GM21367 (cell line): ENCODE results near the gene EFTUD2.
"Not testable (repeated sequence)": the region's sequence is repeated elsewhere in the genome, so short reads cannot be mapped to it uniquely, and the experiment has no call there.

Experiments used
- ATAC-seq: cut with Tn5 transposase; IDR thresholded peaks from one replicate; pipeline ENCODE4 v1.9.1; 2021; ENCODE audit not compliant: unreplicated experiment

EFTUD2 gene

DNA sequence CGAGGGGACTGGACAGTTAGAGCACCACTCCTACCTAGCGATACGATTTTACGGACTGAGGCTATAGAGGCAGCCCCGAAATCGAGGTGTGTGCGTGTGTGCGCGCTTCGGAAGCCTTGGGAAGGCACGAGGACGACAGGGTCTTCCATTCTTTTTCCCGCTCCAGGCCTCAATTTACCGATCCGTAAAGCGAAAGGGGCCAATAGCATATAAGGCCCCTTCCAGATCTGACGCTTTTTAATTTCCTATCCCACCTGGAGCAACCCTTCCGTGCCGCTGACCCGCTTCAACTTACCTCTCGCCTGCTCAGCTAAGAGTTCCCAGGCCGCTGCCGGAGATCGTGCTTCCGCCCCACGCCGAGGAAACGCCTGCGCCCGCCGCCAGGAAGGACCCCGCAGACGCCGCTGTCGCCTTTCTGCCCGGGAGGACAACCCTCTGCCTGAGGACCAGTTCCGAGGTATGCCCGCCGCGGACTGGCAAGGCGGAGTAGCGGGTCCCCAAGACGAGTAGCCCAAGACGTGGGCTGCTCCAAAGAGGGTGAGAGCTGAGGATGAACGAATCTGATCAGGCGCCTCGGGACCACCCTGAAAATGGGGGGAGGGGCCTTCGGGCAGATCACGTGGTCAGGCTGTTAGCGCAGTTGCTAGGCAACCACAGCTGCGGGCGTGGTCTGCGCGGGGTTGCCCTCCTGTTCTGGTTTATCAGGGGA is at the start of gene EFTUD2:
EFTUD2 (minus strand) TSS at position 372 of the 709 bp plus-strand sequence. CDS start 4,924 bp downstream, outside the sequence.
- ATAC-seq, result peak; percentile 54

GRCh38 chr17:44948315-44948795 is 49.1 kb upstream of the EFTUD2 start:
- no peak for ATAC-seq

DNA sequence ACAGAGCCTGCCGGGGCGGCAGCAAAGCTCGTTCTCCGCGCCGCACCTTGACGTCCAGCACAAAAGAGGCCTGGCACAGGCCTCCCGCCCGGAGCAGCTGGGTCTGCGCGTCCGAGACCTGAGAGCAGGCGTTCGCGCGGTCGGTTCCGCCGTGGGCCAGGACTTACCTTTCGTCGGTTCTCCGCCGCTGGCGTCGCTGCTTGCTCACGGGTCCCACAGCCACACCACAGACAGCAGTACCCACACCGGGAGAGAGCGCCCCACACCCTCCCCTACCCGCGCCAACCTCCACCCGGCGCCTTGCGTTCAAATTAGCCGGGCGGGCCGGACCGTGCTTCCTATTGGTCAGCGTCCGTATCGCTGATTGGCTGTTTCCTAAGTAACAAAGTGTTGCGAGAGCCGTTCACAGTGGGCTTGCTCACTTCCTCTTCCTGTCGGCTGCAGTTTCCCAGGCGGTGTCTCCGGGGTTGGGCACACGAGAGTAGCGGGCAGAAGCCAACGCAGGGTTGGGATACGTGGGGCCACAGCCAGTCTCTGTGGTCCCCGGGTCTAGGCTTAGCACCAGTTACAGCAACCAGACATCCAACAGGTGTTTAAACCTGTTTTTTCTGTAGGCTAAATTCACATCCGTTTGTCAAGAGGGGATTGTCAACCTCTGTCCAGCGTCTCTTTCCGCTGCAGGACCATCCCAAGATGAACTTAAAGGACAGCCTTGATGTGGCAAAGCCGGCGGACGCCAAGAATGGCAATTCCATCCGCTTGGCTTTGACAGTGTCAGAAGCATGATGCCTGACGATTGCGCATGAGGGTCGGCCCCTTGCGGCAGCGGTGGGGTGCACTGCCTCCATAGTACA is 48.4 kb upstream of the EFTUD2 start, which contains the start of gene KIF18B:
KIF18B (minus strand) TSS at position 313 of the 854 bp plus-strand sequence. CDS start 11,429 bp downstream, outside the sequence.
- ATAC-seq, result peak; percentile 72

GRCh38 chr17:44945652-44946051 is 46.4 kb upstream of the EFTUD2 start:
- not testable (repeated sequence) for ATAC-seq

- ATAC-seq, result no peak
These were observed 43.2 kb upstream of the EFTUD2 start for GRCh38 chr17:44942456-44942855.

DNA sequence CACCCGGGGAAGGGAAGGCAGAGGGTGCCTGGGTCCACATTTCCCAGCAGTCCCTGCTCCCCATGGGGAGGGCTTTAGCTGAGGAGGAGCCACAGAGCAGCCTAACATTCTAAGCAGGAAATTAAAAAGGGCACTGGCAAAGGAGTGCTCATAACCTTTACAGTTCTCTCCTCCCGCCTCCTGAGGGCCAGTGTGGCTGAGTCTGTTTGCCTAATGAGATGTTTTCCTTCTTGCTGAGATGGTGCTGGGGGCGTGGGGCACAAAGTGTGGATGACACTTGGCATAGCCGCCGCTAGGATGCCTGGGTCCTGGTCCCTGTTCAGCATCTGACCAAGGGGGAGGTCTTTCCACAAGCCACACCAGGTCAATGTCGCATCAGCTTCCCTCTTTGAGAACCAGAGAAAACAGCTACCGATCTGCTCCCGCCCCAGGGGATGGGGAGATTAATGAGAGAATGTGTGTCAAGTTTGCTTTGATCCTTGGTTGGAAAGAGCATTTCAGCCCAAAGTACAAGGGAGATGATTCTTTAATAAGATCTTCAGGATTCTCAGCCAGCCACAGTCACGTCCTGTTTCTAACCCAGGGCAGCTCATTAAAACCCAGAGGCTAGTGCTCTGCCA is 42.6 kb upstream of the EFTUD2 start:
- ATAC-seq, result no peak

DNA sequence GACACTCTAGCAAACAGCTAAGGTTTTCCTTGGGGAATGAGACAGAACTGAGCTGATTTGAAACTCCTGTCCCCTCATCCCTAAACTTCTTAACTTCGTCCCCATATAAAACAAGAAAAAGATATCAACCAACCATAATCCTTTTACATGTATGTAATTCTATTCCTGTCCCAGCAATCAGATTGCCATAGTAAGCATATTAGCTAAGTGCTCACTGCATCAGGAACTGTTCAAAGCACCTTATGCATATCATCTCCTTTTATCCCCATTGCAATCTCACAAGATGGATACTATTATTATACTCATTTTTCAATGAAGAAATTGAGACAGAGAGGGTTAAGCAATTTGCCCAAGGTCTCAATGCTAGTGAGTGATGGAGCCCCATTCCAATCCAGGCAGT is 41.5 kb upstream of the EFTUD2 start:
- ATAC-seq, result no peak

- ATAC-seq, result no peak
These were observed 41.1 kb upstream of the EFTUD2 start for GRCh38 chr17:44940317-44940716.

DNA sequence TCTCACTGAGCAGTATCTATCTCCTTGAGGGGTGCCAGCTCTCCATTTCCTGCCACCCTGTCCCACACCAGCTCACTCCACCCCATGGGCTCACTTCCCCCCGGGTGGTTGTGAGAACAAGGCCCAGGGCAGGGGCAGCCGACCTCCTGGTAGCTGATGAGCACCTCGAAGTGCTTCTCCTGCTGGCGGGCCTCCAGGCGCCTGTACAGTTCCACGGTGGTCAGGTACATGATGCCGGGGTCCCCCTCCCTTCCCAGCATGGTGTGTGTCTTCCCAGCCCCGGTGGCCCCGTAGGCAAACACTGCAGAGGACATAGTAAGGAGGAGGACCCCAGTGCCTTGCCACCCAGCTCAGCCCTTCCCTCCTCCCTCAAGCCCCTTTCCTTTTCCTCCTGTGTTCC is 35.9 kb upstream of the EFTUD2 start:
- no peak for ATAC-seq

GRCh38 chr17:44934745-44935105 is 35.5 kb upstream of the EFTUD2 start:
- ATAC-seq, result no peak

DNA sequence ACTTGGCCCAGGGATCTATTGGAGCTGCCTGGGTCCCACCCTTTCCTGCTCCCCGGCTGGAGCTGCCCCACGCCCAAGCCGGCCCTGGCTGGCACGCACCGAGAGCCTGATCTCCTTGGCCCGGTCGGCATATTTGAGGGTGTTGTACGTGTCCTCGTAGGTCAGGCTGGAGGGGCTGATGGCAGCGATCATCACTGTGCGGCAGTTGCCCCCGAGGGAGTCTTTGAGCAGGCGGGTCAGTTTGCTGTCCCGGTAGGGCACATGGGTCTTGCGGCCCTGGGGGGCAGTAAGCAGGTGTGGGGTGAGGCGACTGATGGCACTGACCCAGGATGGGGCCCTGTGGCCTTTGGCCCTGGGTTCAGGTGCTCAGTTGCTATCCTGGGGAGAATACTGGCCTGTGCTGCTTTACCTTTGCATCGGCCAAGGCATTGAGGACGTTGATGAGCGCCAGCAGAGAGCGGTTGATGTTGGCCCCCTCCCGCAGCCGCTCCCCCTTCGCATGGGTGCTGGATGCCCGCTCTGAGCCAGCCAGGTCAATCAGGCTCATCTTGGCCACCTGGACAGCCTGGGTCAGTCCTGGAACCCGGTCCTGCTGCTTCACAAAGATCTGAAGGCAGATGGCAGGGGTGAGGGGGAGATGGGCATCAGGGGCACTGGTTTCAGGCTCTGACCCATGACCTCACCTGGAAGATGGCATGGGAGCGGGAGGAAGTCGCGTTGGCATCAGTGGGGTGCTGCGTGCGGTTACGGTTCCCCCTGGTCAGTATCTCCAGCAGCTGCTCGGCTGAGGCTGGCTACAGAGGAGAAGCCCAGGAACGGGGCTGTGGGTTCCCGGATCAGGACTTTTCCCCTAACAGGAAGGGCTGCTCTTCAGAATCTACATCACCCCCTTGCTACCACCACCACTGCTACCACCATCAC is 34.8 kb upstream of the EFTUD2 start:
- ATAC-seq, result no peak

DNA sequence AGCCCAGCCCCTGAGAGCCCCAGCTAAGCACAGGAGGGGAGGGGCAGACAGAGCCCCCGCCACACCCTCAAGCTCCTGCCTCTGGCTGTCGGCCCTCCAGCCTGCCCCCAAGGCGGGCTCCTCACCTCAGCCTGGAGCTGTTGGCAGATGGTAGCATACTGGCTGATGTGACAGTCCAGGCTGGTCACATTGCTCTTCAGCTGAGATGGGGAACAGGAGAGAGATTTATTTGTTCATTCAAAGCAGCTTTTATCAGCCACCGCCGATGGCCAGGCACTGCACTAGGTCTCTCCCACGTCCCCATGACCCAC is 33.5 kb upstream of the EFTUD2 start:
- no peak for ATAC-seq

DNA sequence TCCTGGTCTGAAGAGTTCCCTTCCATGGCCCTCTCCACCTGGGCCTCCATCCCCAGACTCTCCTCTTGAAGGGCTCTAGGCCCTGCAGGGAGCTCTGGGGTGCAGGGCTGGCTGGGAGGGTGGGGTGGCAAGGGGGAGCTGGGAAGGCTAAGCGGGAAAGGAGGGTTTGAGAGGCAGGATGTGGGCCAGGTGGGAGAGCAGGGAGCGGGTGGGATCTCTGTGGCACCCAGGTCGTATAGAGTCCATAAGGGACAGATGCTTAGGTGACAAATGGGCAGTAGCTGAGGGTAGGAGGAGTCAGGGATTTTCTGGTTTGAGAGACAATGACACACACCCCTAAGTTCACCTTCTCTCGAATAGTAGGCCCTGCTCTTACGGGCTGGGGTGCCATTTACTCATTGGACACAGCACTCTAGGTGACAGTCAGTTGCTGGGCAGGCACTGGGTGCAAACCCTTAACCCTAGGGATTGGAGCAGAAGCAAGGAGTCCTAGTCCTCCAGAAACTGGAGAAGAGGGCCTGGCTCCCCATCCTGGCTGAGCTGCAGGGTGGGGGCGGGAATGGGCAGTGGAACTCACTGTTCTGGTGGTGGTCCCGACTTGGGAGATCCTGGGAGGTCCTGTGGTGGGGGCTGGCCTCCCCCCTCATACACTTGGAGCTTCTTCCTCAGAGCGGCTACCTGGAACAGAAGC is 33.0 kb upstream of the EFTUD2 start:
- no peak for ATAC-seq

DNA sequence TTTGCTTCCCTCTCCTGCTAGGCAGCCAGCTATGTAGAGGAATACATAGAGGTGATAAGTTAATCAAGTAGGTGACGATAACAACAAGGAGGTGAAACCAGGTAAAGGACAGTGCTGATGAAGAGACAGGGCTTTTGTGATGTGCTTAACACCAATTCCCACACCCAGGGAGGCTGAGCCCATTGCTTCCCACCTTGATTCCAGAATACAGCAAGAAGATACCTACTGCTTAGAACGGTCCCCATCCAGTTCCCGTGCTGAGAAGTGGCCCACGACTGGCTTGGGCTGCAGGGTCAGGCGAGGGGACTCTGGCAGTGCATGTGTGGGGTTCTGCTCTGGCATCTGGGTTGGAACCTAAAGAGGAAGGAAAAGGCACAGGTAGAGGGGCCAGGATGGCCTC is 32.1 kb upstream of the EFTUD2 start:
- no peak for ATAC-seq

- no peak for ATAC-seq
These were observed 31.4 kb upstream of the EFTUD2 start for GRCh38 chr17:44930667-44931066.

DNA sequence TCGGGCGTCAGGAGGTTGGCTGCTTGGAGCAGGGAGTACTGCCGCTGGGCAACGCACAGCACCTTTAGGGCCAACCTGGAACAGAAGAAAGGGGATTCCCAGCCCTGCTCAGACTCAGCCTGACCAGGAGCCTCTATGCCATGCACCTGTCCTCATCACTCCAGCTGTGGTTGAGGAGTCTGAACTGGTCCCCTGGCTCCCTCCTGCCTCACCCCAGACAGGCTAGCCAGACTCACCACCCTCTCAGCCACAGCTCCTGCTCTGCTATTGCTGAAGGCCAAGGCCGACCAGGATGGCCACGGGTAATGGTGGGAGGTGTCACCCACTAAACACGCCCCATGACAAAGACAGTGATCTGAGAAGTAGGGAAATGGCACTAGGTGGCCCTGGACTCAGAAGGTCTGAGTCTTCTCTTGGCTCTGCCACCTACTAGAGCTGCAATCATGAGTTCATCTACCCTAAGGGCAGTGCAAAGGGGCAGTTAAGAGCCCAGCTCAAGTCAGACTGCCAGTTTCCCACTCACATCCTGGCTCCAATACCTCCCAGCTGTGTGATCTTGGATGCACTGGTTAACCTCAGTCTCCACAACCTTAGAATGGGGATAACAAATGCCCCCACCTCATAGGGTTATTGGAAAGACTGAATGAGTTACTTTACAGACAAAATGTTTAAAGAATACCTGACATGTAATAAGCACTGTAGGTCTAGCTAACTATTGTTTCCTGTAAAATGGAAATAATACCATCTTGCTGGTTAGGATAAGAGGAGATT is 29.9 kb upstream of the EFTUD2 start:
- ATAC-seq, result no peak

DNA sequence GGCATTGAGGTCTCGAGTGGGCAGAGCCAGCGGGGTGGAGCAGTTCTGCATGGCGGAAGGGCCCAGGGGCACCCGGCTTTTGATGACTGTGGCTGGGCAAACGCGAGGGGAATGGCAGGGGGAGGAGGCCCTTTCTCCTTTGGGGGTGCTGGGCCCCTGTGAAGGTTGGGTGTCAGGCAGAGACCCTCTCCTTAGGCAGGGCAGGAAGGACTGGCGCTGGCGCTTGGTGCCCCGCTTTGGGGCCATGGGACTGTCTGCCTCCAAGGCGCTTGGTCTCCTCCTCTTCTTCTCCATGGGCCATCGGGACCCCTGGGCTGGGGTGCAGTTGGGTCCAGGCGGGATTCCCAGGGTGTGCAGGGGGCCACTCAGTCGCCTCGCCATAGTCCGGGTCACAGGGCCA is 28.9 kb upstream of the EFTUD2 start:
- ATAC-seq, result no peak

- ATAC-seq, result no peak
These were observed 28.5 kb upstream of the EFTUD2 start for GRCh38 chr17:44927696-44928095.

- ATAC-seq, result no peak
These were observed 27.7 kb upstream of the EFTUD2 start for GRCh38 chr17:44926821-44927525.
